HG02678 (cell line): ENCODE results near the gene ATP11A.

Experiments used
- ATAC-seq: cut with Tn5 transposase; IDR thresholded peaks from one replicate; pipeline ENCODE4 v1.9.1; 2021; ENCODE audit warnings: mild to moderate bottlenecking, moderate library complexity; ENCODE audit not compliant: unreplicated experiment

Gene ATP11A

GRCh38 chr13:112690283-112690929 is 568 bp downstream of the ATP11A start:
- ATAC-seq: peak; percentile 24

DNA sequence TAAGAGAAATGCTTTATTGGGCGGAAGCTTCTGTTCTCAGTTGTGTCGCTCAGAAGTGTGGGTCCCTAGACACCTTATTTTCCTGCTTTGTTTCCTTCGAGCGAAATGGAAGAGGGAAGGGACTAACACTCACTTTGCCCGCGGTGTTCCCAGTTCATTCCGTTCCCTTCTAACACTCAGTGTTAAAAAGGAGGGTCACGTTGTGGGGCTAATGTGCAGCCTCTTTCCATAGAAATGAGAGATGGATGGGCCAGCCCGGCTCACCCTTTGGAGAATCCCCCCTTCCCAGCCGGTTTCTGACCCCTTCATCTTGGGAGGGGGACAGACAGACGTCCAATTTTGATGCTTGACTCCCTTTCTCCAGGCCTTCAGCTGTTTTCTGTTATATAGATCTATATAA is 2.3 kb downstream of the ATP11A start:
- ATAC-seq: no peak

- no peak for ATAC-seq
Observed at GRCh38 chr13:112692586-112692985, 2.7 kb downstream of the ATP11A start.

DNA sequence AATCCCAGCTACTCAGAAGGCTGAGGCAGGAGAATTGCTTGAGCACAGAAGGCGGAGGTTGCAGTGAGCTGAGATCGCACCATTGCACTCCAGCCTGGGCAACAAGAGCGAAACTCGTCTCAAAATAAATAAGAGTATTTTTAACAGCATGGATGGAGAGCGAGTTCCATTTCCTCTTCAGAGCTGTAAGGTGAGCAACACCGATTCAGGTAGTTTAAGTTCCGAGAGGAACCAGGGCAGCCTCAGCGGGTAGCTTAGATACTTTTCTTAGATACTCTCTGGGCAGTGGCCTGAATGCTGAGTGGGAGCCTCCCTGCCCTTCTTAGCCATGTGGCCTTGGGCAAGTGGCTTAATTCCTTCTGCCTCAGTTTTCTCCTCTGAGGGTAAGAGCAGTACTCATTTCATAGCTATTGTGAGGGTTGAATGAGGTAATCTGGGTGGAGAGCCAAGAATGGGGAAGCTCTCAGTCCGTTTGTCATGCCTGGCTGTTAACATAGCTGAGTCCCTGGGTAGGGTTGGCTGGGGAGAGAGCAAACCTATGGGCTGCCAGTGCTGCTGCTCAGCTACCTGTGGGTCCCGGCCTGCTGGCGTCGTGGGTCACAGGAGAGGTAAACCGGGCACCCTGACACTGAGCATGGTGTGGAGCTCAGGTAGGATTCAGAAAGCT is 4.1 kb downstream of the ATP11A start:
- ATAC-seq: no peak

GRCh38 chr13:112695121-112695520 is 5.3 kb downstream of the ATP11A start:
- ATAC-seq: no peak

DNA sequence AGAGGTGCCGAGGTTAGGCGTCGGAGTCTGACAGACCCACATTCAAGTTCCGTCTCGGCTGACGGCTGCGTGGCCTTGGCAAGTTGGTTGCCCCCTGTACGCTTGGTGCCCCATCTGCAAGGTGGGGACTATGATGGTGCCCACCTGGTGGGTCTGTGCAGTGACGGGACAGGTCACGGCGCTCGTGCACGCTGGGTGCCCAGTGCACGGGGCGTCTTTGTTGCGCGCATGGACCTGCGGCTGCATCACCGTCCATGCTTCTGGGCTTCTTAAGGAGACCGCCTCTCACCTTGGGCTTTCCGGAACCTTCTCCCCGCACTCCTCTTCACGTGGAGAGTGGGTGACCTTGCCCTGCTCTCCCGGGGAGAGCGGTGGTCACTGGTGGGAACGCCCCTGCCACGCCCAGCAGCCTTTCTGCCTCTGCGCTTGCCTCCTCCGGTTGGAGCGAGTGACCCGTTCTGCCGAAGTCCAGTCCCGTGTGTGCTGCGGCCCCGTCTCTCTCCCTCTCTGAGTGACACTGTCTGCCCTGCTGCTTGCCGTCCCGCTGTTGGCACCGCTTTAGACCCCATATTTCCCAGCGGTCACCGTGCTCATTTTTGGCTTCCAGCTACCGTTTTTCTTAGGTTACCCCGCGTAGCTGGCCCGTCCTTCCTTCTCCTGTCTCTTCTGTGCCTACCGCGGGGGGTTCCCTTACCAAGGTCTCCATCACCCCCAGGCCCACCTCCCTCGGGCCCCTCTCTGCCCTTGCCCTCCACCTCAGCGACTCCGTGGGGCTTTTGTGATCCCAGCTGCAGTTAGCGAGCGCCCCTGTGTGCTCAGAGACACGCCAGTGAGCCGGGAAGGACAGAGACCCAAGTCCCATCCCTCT is 6.4 kb downstream of the ATP11A start:
- ATAC-seq: no peak

GRCh38 chr13:112696869-112697465 is 7.1 kb downstream of the ATP11A start:
- no peak for ATAC-seq

DNA sequence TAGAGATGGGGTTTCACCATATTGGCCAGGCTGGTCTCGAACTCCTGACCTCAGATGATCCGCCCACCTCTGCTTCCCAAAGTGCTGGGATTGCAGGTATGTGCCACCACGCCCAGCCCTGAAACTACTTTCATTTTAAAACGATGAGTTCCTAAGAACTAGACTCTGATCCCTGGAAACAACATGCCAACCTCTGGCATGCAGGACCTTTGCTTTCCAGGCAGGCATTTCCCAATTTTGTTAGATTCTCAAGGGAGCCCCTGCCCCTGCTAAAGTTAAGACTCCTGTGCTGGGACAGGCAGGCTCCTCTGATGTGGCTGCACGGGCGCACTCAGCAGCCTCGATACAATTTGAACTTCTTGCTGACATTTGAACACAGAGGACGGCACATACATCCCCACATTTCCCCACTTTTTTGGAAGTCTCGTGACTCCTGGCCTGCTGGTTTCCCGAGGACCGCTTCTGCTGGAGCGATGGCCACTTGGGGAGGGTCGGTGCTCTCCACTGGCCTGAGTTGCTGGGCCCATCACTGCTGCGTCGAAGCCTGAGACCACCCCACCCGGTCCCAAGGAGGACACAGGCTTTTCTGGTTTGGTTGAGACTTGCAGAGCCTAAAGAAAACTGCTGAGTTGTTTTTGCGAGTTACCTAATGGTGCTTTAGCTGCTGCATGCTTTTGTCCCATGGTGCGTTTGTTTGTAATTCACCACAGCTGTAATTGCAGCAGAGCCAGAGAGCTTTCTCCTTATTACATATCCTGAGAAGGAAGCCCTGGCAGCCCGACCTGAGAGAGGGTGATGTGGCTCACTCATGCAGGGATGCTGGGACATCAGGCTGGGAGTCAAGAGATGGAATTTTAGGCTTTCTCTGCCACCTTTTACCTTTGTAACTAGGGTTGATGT is 8.2 kb downstream of the ATP11A start:
- ATAC-seq: no peak

- ATAC-seq: no peak
Observed at GRCh38 chr13:112699322-112699918, 9.6 kb downstream of the ATP11A start.

- no peak for ATAC-seq
Observed at GRCh38 chr13:112700291-112701060, 10.6 kb downstream of the ATP11A start.

GRCh38 chr13:112702341-112702985 is 12.6 kb downstream of the ATP11A start:
- ATAC-seq: no peak

- no peak for ATAC-seq
Observed at GRCh38 chr13:112702986-112703379, 13.1 kb downstream of the ATP11A start.

DNA sequence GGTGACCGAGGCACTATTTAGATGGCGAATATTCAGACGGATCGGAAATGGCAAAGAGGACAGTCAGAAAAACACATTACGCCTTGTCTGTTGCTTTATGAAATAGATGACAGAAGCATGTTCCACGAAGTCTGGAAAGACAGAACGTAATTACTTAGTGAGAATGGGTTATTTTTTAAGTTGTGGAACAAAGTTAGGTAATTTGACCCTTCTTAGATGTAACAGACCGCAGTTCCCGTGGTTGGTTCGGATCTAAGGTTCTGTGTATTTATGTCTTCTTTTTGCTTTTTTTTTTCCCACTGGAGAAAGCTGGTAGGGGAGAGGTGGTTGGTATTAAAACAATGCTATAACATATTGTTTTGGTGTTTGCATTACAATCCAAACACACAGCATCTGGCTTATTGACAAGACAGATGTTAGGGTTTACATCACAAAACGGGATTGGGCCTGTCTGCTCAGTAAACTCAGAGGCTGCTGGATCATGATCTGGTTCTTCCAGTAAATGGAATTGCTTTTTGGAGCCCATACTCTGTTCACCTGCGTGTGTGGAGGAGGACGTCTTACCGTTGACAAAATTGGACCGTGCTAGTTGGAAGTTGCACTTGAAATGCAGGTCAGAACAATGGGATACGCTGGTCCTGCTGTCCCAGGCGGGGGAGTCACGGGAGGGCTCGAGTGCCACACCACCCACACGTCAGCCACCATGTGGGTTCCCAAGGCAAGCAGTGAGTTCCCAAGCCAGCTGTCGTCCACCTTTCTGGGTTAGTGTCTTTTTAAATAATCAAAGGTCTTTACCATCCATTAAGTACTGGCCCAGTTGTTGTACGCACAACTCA is 13.8 kb downstream of the ATP11A start:
- ATAC-seq: no peak

DNA sequence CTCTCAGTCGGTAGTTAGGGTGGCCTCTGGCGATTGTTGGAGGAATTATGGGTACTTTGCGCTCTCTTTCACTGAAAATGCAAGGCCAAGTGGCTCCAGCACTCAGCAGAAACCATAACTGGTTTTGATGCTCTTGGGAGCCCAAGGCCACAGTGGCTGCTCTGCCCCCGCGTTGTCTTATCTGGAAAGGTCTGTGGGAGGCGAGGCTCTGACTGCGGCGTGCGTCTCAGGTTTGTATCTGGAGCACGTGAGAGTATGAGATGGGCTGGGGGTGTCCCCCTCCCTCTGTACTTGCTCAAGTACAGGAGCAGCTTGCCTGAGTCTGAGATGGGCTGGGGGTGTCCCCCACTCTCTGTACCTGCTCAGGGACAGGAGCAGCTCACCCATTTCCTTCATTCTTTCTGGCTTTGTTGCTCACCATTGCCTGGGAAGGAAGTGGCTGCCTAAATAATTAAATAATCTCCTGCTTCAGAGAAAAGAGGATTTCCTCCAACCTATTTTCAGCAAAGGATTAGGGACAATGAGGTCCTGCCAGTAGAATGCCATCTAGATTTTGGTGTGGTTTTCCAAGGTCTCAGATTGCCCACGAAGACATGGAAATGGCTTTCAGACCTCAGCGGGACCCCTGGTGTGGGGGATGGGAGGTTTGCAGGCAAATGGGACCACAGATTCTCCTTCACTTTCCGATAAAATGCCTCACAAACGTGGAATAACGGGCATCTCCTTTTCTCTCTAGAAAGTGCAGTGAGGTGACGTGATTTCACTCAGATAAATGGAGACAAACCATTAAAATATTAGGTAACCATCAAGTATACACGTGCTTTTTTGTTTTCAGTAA is 14.7 kb downstream of the ATP11A start:
- no peak for ATAC-seq

DNA sequence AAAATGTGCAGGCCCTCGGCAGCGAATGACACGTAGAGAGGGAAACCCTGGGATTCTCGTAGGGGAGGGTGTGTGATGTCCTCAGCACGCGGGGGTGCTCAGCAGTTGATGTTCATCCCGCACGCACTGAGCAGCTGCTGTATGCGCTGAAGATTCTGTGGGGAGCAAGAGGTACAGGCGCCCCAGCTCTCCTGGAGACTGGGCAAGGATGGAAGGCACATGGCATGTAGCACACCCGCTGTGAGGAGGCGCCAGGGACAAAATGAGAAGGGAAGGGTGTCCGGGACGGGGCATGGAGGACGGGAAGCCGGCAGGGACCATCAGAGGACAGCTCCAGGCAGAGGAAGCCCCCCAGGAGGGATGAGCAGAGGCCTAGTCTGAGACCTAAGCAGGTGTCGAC is 15.4 kb downstream of the ATP11A start:
- no peak for ATAC-seq

GRCh38 chr13:112706171-112706570 is 16.3 kb downstream of the ATP11A start:
- ATAC-seq: no peak
